SK-N-SH (cell line): ENCODE results near the gene RPP14.

Experiments used
- CHD2 ChIP-seq: fragments of 150-350 bp; IDR thresholded peaks from 2 replicates; pipeline ENCODE4 v1.6.1; 2018; ENCODE audit warnings: low read length; ENCODE audit not compliant: partially characterized antibody
- CTCF ChIP-seq: fragments of 200-600 bp; sonication (generic); IDR thresholded peaks from 2 replicates; pipeline ENCODE4 v1.6.1; 2017; ENCODE audit warnings: antibody characterized with exemption, mild to moderate bottlenecking, moderate library complexity
- EP300 ChIP-seq, 2 experiments: IDR thresholded peaks; 2 replicates each; pipeline versions ENCODE4 v1.4.0 to v1.6.1; 2012; ENCODE audit warnings: borderline replicate concordance in 1 of 2, low read depth in 1 of 2, low read length in 1 of 2
- EZH2phosphoT487 ChIP-seq: fragments of 200-600 bp; sonication (generic); IDR thresholded peaks from 2 replicates; pipeline ENCODE4 v1.6.1; 2017; ENCODE audit warnings: low read depth, mixed run types, mild to moderate bottlenecking, antibody characterized with exemption, moderate library complexity, borderline replicate concordance
- FOXM1 ChIP-seq: IDR thresholded peaks from 2 replicates; pipeline ENCODE4 v1.4.0; 2012; ENCODE audit warnings: low read depth, mild to moderate bottlenecking
- GATA2 ChIP-seq: sonication (generic); formaldehyde crosslinking; IDR thresholded peaks from 2 replicates; pipeline ENCODE4 v1.5.0; 2020; ENCODE audit warnings: mild to moderate bottlenecking, missing genetic modification reagents
- MEF2A ChIP-seq: IDR thresholded peaks from 2 replicates; pipeline ENCODE4 v1.4.0; 2012; ENCODE audit warnings: low read depth, borderline replicate concordance
- MXI1 ChIP-seq: IDR thresholded peaks from 2 replicates; pipeline ENCODE4 v1.6.1; 2012; ENCODE audit warnings: mild to moderate bottlenecking, low read depth, low read length, improper control_type of control experiment
- NFIC ChIP-seq: IDR thresholded peaks from 2 replicates; pipeline ENCODE4 v1.4.0; 2012; ENCODE audit warnings: borderline replicate concordance
- POLR2AphosphoS5 ChIP-seq: IDR thresholded peaks from 2 replicates; pipeline ENCODE4 v1.6.1; 2012; ENCODE audit warnings: low read depth, low read length
- RAD21 ChIP-seq: IDR thresholded peaks from 2 replicates; pipeline ENCODE4 v1.6.1; 2012; ENCODE audit warnings: mild to moderate bottlenecking, low read length
- RCOR1 ChIP-seq: fragments of 150-350 bp; IDR thresholded peaks from 2 replicates; pipeline ENCODE4 v1.6.1; 2017; ENCODE audit warnings: antibody characterized with exemption, low read length
- REST ChIP-seq: IDR thresholded peaks from 2 replicates; pipeline ENCODE4 v1.6.1; 2012; ENCODE audit warnings: mild to moderate bottlenecking, low read depth, low read length, moderate library complexity
- USF2 ChIP-seq: fragments of 150-350 bp; IDR thresholded peaks from 2 replicates; pipeline ENCODE4 v1.6.1; 2017; ENCODE audit warnings: antibody characterized with exemption, low read length, low read depth, borderline replicate concordance

- TF ChIP-seq FOXM1 (no peak), MXI1 (no peak), USF2 (no peak), POLR2AphosphoS5 (no peak), EP300 (IDR thresholded peaks at IDR 0.05; ENCODE audit: borderline replicate concordance in 1 of 2, low read depth in 1 of 2, low read length in 1 of 2) (no peak), NFIC (no peak), CTCF (no peak), RCOR1 (no peak), MEF2A (no peak), REST (no peak), EZH2phosphoT487 (no peak), CHD2 (no peak), GATA2 (CRISPR knock-in tag) (no peak), RAD21 (no peak)
Measured at GRCh38 chr3:58329922-58330413, 23.9 kb downstream of the RPP14 start.
